Activated CD4-positive, alpha-beta T cell treated with anti-CD3 and anti-CD28 coated beads, Interleukin-2, amount 10 ng/mL, durations not matched to agents 24 days and 14 days (primary cell): ENCODE measurements around the gene POLR2C. TPM values are rescaled to one million over a fixed set of nuclear protein-coding genes. Genes with fewer than 3 reads are reported as not detected.
A peak's percentile ranks its signal among the peaks of the same experiment; 100 is the strongest.
"Not testable (repeated sequence)": the region's sequence is repeated elsewhere in the genome, so short reads cannot be mapped to it uniquely, and the experiment has no call there.

Source experiments
- DNase-seq: peaks from one replicate; pipeline ENCODE4 v3.0.0; 2022
- H3K27ac Mint-ChIP-seq: one replicate; pipeline ENCODE4 v1.8.0; 2022; ENCODE audit warnings: mild to moderate bottlenecking, mixed read lengths
- H3K27me3 Mint-ChIP-seq: one replicate; pipeline ENCODE4 v1.8.0; 2022; ENCODE audit warnings: mixed read lengths
- H3K36me3 Mint-ChIP-seq: one replicate; pipeline ENCODE4 v1.8.0; 2022; ENCODE audit warnings: low read depth, mild to moderate bottlenecking, mixed read lengths
- H3K4me1 Mint-ChIP-seq: one replicate; pipeline ENCODE4 v1.8.0; 2021; ENCODE audit warnings: mixed read lengths
- H3K4me3 Mint-ChIP-seq: one replicate; pipeline ENCODE4 v1.8.0; 2022; ENCODE audit warnings: mild to moderate bottlenecking, moderate library complexity, mixed read lengths
- H3K9me3 Mint-ChIP-seq: one replicate; pipeline ENCODE4 v1.8.0; 2021; ENCODE audit warnings: mixed read lengths
- intact Hi-C: fragments of 100-400 bp; cut with micrococcal nuclease; formaldehyde crosslinking; loops from one replicate; pipeline ENCODE4 v1.15.1; 2023
- total RNA-seq: library from RNA; stranded (reverse); gene quantifications from 2 replicates; pipeline ENCODE4 v1.2.3, GENCODE V29; 2022

Gene POLR2C
- total RNA-seq, 1 donor from 2014 or later = 88.5 TPM

- Mint-ChIP-seq H3K9me3 (no peaks in the 10 kb centered on the region), H3K36me3 (peaks cover 66% of the 10 kb centered on the region), H3K27ac (no peak overlapping the region)
Observed at GRCh38 chr16:57434003-57434402, 28.5 kb upstream of the POLR2C start.

DNA sequence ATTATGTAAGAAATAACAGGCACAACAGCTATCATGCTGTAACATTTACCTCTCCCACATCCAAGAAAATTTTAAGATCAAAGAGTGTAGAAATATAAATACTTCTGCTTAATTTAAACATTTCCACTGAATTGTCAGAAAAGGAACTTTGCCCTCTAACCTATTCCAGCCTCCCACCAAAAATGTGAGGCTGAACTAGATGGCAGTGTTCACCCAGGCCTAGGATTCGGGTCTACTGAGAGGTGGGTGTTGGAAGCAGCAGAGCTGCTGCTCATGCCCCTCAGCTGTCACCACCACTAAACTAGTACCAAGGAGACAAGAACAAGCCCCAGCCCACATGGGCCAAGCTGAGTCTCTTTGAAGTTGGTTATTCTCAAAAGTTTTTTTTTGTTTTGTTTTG is 26.6 kb upstream of the POLR2C start:
- H3K4me3 Mint-ChIP-seq = no peak overlapping the region
- peaks cover 72% of the 10 kb centered on the region for H3K36me3 Mint-ChIP-seq
- DNase-seq = no peak
- intact Hi-C loops = no loop called here
- peaks cover 5% of the 10 kb centered on the region for H3K9me3 Mint-ChIP-seq
- H3K27ac Mint-ChIP-seq = peak overlapping the region; percentile 8
- no peaks in the 10 kb centered on the region for H3K27me3 Mint-ChIP-seq
- no peaks in the 10 kb centered on the region for H3K4me1 Mint-ChIP-seq

More at GRCh38 chr16:57434003-57434402, 28.5 kb upstream of the POLR2C start:
- no peak for DNase-seq
- H3K27me3 Mint-ChIP-seq = no peaks in the 10 kb centered on the region
- H3K4me3 Mint-ChIP-seq = no peak overlapping the region
- intact Hi-C loops = no loop called here
- H3K4me1 Mint-ChIP-seq = no peaks in the 10 kb centered on the region

- H3K4me3 Mint-ChIP-seq, H3K27me3 Mint-ChIP-seq, H3K9me3 Mint-ChIP-seq, H3K4me1 Mint-ChIP-seq, H3K27ac Mint-ChIP-seq, intact Hi-C loops, DNase-seq: not testable (repeated sequence)
- peaks cover 61% of the 10 kb centered on the region for H3K36me3 Mint-ChIP-seq
Observed at GRCh38 chr16:57439947-57440346, 22.5 kb upstream of the POLR2C start.

DNA sequence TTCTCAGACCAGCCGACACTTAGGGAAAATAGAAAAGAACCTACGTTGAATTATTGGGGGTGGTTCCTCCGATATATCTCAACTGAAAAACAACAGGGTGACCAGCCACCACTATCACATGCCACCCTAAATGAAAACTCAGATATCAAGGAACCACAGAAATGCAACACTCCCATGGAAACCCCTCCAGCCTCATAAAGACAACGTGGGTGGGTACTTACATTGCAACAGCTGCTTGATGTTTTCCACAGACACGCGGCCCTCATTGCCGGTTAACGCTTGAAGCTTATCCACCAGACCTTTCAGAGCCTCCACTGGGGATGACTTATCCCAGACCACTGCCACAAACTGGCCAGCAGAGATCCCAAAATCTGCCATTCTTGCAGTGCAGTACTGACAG is 21.9 kb upstream of the POLR2C start:
- peaks cover 55% of the 10 kb centered on the region for H3K36me3 Mint-ChIP-seq
- H3K27ac Mint-ChIP-seq, H3K9me3 Mint-ChIP-seq, H3K27me3 Mint-ChIP-seq, H3K4me3 Mint-ChIP-seq, DNase-seq, intact Hi-C loops, H3K4me1 Mint-ChIP-seq: not testable (repeated sequence)

GRCh38 chr16:57444711-57445110 is 17.8 kb upstream of the POLR2C start:
- peaks cover 22% of the 10 kb centered on the region for H3K4me1 Mint-ChIP-seq
- peaks cover 33% of the 10 kb centered on the region for H3K36me3 Mint-ChIP-seq
- no peak overlapping the region for H3K4me3 Mint-ChIP-seq
- intact Hi-C loops = no loop called here
- DNase-seq = no peak
- H3K27ac Mint-ChIP-seq = peak overlapping the region; percentile 29
- peaks cover 10% of the 10 kb centered on the region for H3K9me3 Mint-ChIP-seq
- H3K27me3 Mint-ChIP-seq = no peaks in the 10 kb centered on the region

GRCh38 chr16:57445510-57445909 is 17.0 kb upstream of the POLR2C start:
- peaks cover 5% of the 10 kb centered on the region for H3K9me3 Mint-ChIP-seq
- peak overlapping the region; percentile 34 for H3K27ac Mint-ChIP-seq
- H3K4me1 Mint-ChIP-seq = peaks cover 22% of the 10 kb centered on the region
- no peak overlapping the region for H3K4me3 Mint-ChIP-seq
- H3K36me3 Mint-ChIP-seq = peaks cover 25% of the 10 kb centered on the region
- DNase-seq = no peak
- no peaks in the 10 kb centered on the region for H3K27me3 Mint-ChIP-seq
- intact Hi-C loops = no loop called here

DNA sequence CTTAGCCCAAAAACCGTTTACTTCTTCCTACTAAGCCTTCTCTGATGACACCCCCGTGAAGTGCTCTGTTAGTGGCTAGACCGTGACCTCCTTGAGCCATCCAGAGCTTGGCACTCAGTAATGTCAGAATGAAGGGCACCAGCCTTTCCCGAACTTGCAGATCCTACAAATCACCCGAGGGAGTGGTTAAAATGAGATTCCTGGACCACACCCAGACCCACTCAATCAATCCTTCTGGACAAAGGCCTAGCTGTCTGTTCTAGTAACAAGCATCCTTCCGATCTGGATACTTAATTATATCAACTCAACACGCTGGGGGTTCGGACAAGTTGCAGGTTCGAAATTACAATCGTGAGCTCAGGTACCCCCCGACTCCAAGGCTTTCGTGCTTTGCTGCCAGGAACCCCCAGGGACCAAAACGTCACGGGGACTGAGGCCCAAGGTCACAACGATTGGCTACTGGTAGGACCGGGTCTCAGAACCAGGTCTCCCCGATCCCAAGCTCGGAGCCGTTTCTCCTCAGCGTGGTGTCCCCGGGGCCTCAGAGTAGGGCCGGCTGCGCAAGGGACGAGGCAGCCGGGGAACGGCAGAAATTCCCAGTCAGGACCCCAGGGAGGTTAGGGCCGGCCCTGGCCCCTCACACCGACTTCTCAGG is 15.8 kb upstream of the POLR2C start:
- Mint-ChIP-seq H3K27ac (peak overlapping the region; percentile 92), H3K36me3 (peaks cover 17% of the 10 kb centered on the region), H3K9me3 (peaks cover 5% of the 10 kb centered on the region), H3K4me1 (peaks cover 24% of the 10 kb centered on the region), H3K4me3 (peak overlapping the region; percentile 95), H3K27me3 (no peaks in the 10 kb centered on the region)
- peak; percentile 79 for DNase-seq
- intact Hi-C loops = loop anchor here (1.0 to 2.0 kb wide), 5 partner anchors 16 to 260 kb away; partner anchors contain the start of genes POLR2C, PSME3IP1 and RSPRY1

DNA sequence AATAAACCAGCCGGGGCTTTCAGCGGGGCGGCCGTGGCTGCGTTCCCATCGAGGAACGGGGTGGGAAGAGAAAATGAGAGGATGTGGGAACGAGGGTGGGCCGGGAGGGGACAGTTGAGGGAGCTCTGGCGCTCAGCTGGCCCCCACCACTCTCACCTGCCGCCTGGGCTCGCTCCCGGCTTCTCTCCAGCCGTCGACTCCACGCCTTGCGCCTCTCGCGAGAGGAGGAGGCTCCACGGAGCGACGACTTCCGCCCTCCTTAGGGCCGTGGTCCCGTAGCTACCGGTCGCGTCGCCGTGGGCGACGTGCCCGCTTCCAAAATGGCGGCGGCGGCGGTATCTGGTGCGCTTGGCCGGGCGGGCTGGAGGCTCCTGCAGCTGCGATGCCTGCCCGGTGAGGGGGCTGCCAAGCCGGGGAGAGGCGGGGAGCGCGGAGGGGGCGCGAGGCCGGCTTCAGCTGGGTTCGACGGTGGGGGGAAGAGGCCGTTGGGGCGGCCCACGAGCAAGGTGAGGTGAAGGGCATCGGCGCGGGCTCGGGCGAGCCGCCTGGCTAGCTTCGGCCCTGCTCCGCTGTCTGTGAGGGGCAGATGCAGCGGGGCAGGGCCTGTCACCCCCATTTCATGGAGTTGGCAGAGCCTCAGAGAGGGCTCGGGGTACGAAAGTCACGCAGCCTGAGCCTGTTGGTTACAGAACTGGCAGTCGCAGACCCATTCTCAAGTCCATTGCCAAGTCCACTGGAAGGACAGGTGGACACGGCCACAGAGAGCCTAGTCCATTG is 15.1 kb upstream of the POLR2C start, which contains the start of the genes CIAPIN1 and COQ9:
TSS of gene CIAPIN1 (minus strand) at position 200 of the 777 bp plus-strand sequence. CDS start 6,457 bp downstream, outside the sequence.
TSS of gene COQ9 (plus strand) at position 294 of the 777 bp plus-strand sequence. CDS start at position 321, 27 bp downstream.
- H3K9me3 Mint-ChIP-seq = peaks cover 5% of the 10 kb centered on the region
- intact Hi-C loops = loop anchor here (1.0 to 2.0 kb wide), 5 partner anchors 15 to 261 kb away; partner anchors contain the start of genes POLR2C, PSME3IP1 and RSPRY1
- DNase-seq = peak; percentile 98
- H3K27me3 Mint-ChIP-seq = no peaks in the 10 kb centered on the region
- peaks cover 24% of the 10 kb centered on the region for H3K4me1 Mint-ChIP-seq
- H3K27ac Mint-ChIP-seq = peak within 1 kb of the TSS; percentile 92
- H3K4me3 Mint-ChIP-seq = peak within 1 kb of the TSS; percentile 95
- H3K36me3 Mint-ChIP-seq = peaks cover 16% of the 10 kb centered on the region

- Mint-ChIP-seq H3K36me3 (peaks cover 33% of the 10 kb centered on the region), H3K4me1 (peaks cover 12% of the 10 kb centered on the region), H3K27ac (no peak overlapping the region), H3K4me3 (no peak overlapping the region), H3K9me3 (no peaks in the 10 kb centered on the region), H3K27me3 (no peaks in the 10 kb centered on the region)
- intact Hi-C loops = no loop called here
- DNase-seq = no peak
Observed at GRCh38 chr16:57452021-57452420, 10.5 kb upstream of the POLR2C start.

- H3K4me1 Mint-ChIP-seq = peaks cover 27% of the 10 kb centered on the region
- H3K36me3 Mint-ChIP-seq = peaks cover 48% of the 10 kb centered on the region
- H3K4me3 Mint-ChIP-seq = peak overlapping the region; percentile 96
- H3K27me3 Mint-ChIP-seq = no peaks in the 10 kb centered on the region
- intact Hi-C loops = loop anchor here (1.0 to 2.0 kb wide), 4 partner anchors 12 to 163 kb away; partner anchors contain the start of genes CIAPIN1 and COQ9
- no peak for DNase-seq
- no peaks in the 10 kb centered on the region for H3K9me3 Mint-ChIP-seq
- peak overlapping the region; percentile 100 for H3K27ac Mint-ChIP-seq
Observed at GRCh38 chr16:57462978-57463362, 491 bp downstream of the POLR2C start.

DNA sequence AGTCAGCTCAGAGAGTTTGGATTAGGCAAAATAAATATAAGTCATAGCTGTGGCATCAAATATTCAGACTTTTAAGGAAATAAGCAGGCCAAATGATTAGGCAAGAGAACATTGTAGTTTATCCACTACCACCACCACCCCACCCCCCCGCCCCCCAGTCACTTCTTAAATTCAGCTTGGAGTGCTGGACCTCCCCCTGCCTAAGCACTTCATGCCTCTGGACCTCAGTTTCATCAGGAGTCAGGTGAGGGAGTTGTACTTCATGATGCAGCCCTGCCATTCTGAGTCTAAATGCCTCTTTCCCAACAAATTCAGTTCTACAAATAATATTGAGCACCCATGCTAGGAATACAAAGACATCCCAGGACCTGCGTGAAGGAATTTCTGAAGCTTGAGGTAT is 2.0 kb downstream of the POLR2C start:
- no peaks in the 10 kb centered on the region for H3K9me3 Mint-ChIP-seq
- H3K27me3 Mint-ChIP-seq = no peaks in the 10 kb centered on the region
- peaks cover 27% of the 10 kb centered on the region for H3K4me1 Mint-ChIP-seq
- no peak overlapping the region for H3K27ac Mint-ChIP-seq
- peaks cover 62% of the 10 kb centered on the region for H3K36me3 Mint-ChIP-seq
- no peak overlapping the region for H3K4me3 Mint-ChIP-seq
- intact Hi-C loops = no loop called here
- no peak for DNase-seq

GRCh38 chr16:57468346-57468745 is 5.9 kb downstream of the POLR2C start:
- H3K4me3 Mint-ChIP-seq = no peak overlapping the region
- intact Hi-C loops = no loop called here
- no peak for DNase-seq
- no peaks in the 10 kb centered on the region for H3K27me3 Mint-ChIP-seq
- H3K9me3 Mint-ChIP-seq = no peaks in the 10 kb centered on the region
- peaks cover 65% of the 10 kb centered on the region for H3K36me3 Mint-ChIP-seq
- H3K27ac Mint-ChIP-seq = no peak overlapping the region
- H3K4me1 Mint-ChIP-seq = peaks cover 17% of the 10 kb centered on the region

DNA sequence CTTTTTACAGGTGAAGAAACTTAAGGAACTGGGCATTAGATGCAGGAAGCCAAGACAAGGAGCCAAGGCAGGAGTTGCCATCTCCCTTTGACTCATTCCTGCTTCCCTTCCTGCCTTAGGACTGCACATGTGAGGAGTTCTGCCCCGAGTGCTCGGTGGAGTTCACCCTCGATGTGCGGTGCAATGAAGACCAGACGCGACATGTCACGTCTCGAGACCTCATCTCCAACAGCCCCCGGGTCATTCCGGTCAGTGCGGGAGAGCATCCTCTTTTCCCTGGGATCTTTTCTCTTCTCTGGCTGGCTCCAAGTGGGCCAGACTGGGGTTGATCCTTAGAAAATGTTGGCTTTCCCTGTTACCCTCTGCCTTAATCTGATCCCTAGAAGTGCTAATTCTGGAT is 6.6 kb downstream of the POLR2C start:
- Mint-ChIP-seq H3K27me3 (no peaks in the 10 kb centered on the region), H3K27ac (no peak overlapping the region), H3K4me3 (no peak overlapping the region), H3K9me3 (no peaks in the 10 kb centered on the region), H3K4me1 (peaks cover 11% of the 10 kb centered on the region), H3K36me3 (peaks cover 63% of the 10 kb centered on the region)
- DNase-seq = no peak
- intact Hi-C loops = no loop called here

DNA sequence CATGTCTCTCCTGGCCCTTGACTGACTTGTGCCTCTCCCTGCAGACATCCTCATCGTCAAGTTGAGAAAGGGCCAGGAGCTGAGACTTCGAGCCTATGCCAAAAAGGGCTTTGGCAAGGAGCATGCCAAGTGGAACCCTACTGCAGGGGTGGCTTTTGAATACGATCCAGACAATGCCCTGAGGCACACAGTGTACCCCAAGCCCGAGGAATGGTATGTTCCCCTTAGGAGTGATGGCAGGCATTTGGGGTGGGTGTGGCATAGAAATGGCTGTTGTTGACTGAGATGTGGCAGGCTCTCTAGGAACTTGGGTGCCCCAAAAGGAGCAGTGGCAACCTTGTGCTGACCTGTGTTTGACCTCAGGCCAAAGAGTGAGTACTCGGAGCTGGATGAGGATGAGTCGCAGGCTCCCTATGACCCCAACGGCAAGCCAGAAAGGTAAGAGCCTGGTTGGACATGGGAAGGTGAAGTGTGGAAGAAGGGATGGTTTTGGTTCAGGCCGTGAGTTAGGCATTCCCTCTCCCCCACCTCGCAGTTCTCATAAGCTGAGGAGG is 7.5 kb downstream of the POLR2C start:
- Mint-ChIP-seq H3K27me3 (no peaks in the 10 kb centered on the region), H3K9me3 (no peaks in the 10 kb centered on the region), H3K4me3 (no peak overlapping the region), H3K4me1 (peaks cover 5% of the 10 kb centered on the region), H3K36me3 (peaks cover 54% of the 10 kb centered on the region), H3K27ac (no peak overlapping the region)
- intact Hi-C loops = loop anchor here (10.0 kb wide), 1 partner anchor 265 kb away; the partner anchor contains the start of gene KATNB1
- DNase-seq = no peak
